MM.1S (cell line): ENCODE data around the gene TJP2.

Source experiments
- CTCF ChIP-seq: fragments of 300-600 bp; sonication (generic); IDR thresholded peaks from 2 replicates; pipeline ENCODE4 v1.5.1; 2016; ENCODE audit warnings: antibody characterized with exemption, low read length, mixed read lengths
- EZH2 ChIP-seq: fragments of 300-600 bp; sonication (generic); optimal IDR thresholded peaks from 2 replicates; pipeline ENCODE3; 2017; ENCODE audit warnings: low read depth, mild to moderate bottlenecking, antibody characterized with exemption, low read length, mixed read lengths
- EZH2phosphoT487 ChIP-seq: fragments of 300-600 bp; sonication (generic); IDR thresholded peaks from 2 replicates; pipeline ENCODE4 v1.6.1; 2018; ENCODE audit warnings: antibody characterized with exemption, low read length

- TF ChIP-seq CTCF (no peak), EZH2 (no peak), EZH2phosphoT487 (no peak)
Measured at GRCh38 chr9:69199769-69200470, 25.8 kb downstream of the TJP2 start.
